GM23338 (cell line): ENCODE data around the gene NID1. TPM values are rescaled to one million over a fixed set of nuclear protein-coding genes. Genes with fewer than 3 reads are reported as not detected.

ENCODE experiments used
- ATAC-seq: fragments of 200-7000 bp; cut with Tn5 transposase; 3 replicates; pipeline ENCODE4 v1.9.1; 2020
- DNase-seq: peaks from one replicate; pipeline ENCODE4 v3.0.0-alpha.2; 2015; ENCODE audit warnings: low spot score
- H2AFZ ChIP-seq: fragments of 200-600 bp; sonication (generic); 2 replicates; pipeline ENCODE4 v1.8.0; 2016; ENCODE audit warnings: antibody characterized with exemption, mild to moderate bottlenecking, moderate library complexity
- H3F3A ChIP-seq: fragments of 200-600 bp; sonication (generic); replicated peaks from 2 replicates; pipeline ENCODE4 v1.8.0; 2017; ENCODE audit warnings: antibody characterized with exemption, mixed run types, low read depth
- H3K27ac ChIP-seq: fragments of 200-600 bp; sonication (generic); 2 replicates; pipeline ENCODE4 v1.6.1; 2016; ENCODE audit warnings: low read depth
- H3K27me3 ChIP-seq: fragments of 200-600 bp; sonication (generic); 2 replicates; pipeline ENCODE4 v1.8.0; 2016; ENCODE audit warnings: mild to moderate bottlenecking, mixed run types, moderate library complexity; ENCODE audit not compliant: insufficient read depth
- H3K36me3 ChIP-seq: fragments of 200-600 bp; sonication (generic); 2 replicates; pipeline ENCODE4 v1.8.0; 2016; ENCODE audit warnings: mild to moderate bottlenecking; ENCODE audit not compliant: insufficient read depth
- H3K4me1 ChIP-seq: fragments of 200-600 bp; sonication (generic); 2 replicates; pipeline ENCODE4 v1.8.0; 2016; ENCODE audit warnings: mild to moderate bottlenecking, moderate library complexity; ENCODE audit not compliant: insufficient read depth
- H3K4me2 ChIP-seq: fragments of 200-600 bp; sonication (generic); 2 replicates; pipeline ENCODE4 v1.7.1; 2017; ENCODE audit warnings: mixed run types
- H3K4me3 ChIP-seq: fragments of 200-600 bp; sonication (generic); 2 replicates; pipeline ENCODE4 v1.6.1; 2016; ENCODE audit warnings: mixed run types
- H3K79me2 ChIP-seq: fragments of 200-600 bp; sonication (generic); replicated peaks from 2 replicates; pipeline ENCODE4 v1.8.0; 2017; ENCODE audit warnings: mild to moderate bottlenecking; ENCODE audit not compliant: insufficient read depth
- H3K9me2 ChIP-seq: fragments of 200-600 bp; sonication (generic); 2 replicates; pipeline ENCODE4 v1.8.0; 2017; ENCODE audit not compliant: insufficient read depth
- H4K20me1 ChIP-seq: fragments of 200-600 bp; sonication (generic); replicated peaks from 2 replicates; pipeline ENCODE4 v1.8.0; 2017; ENCODE audit warnings: mild to moderate bottlenecking; ENCODE audit not compliant: insufficient read depth
- H3K27ac Mint-ChIP-seq: 2 replicates; pipeline ENCODE4 v1.8.0; 2020; ENCODE audit warnings: inconsistent platforms, mild to moderate bottlenecking, moderate library complexity, mixed read lengths
- H3K27me3 Mint-ChIP-seq: 3 replicates; pipeline ENCODE4 v1.8.0; 2022; ENCODE audit warnings: low read depth, mild to moderate bottlenecking, moderate library complexity, mixed read lengths, inconsistent platforms; ENCODE audit not compliant: insufficient read depth, poor library complexity
- H3K36me3 Mint-ChIP-seq: 3 replicates; pipeline ENCODE4 v1.8.0; 2021; ENCODE audit warnings: low read depth, mild to moderate bottlenecking, inconsistent platforms, moderate library complexity, mixed read lengths
- H3K4me1 Mint-ChIP-seq: 3 replicates; pipeline ENCODE4 v1.8.0; 2020; ENCODE audit warnings: mild to moderate bottlenecking, inconsistent platforms, mixed read lengths
- H3K4me3 Mint-ChIP-seq: 3 replicates; pipeline ENCODE4 v1.8.0; 2021; ENCODE audit warnings: moderate library complexity, mild to moderate bottlenecking, inconsistent platforms, mixed read lengths
- H3K9me3 Mint-ChIP-seq: 3 replicates; pipeline ENCODE4 v1.8.0; 2020; ENCODE audit warnings: moderate library complexity, mild to moderate bottlenecking, inconsistent platforms, mixed read lengths
- CREB1 ChIP-seq: fragments of 250-450 bp; sonication (Bioruptor Pico); IDR thresholded peaks from 2 replicates; pipeline ENCODE4 v1.5.0; 2020; ENCODE audit warnings: low read depth, mild to moderate bottlenecking, moderate library complexity
- CTCF ChIP-seq, 2 experiments: fragments of 200-600 bp in 1 of 2; sonication (generic) in 1 of 2; conservative IDR thresholded peaks; 2 replicates each; pipeline versions ENCODE4 v1.5.1 to v1.6.1; 2016 to 2017; ENCODE audit warnings: antibody characterized with exemption in 2 of 2, low read depth in 2 of 2, mild to moderate bottlenecking in 2 of 2, moderate library complexity in 1 of 2
- ETS1 ChIP-seq: IDR thresholded peaks from 2 replicates; pipeline ENCODE4 v1.6.1; 2016; ENCODE audit warnings: antibody characterized with exemption
- EZH2 ChIP-seq: fragments of 200-600 bp; sonication (generic); IDR thresholded peaks from one replicate; pipeline ENCODE4 v1.8.0; 2017; ENCODE audit warnings: antibody characterized with exemption, mild to moderate bottlenecking, low read depth; ENCODE audit not compliant: unreplicated experiment
- EZH2phosphoT487 ChIP-seq: fragments of 200-600 bp; sonication (generic); IDR thresholded peaks from one replicate; pipeline ENCODE4 v1.8.1; 2018; ENCODE audit warnings: antibody characterized with exemption; ENCODE audit not compliant: unreplicated experiment
- JUNB ChIP-seq: IDR thresholded peaks from one replicate; pipeline ENCODE4 v1.6.1; 2016; ENCODE audit warnings: antibody characterized with exemption; ENCODE audit not compliant: unreplicated experiment
- NANOG ChIP-seq: IDR thresholded peaks from 2 replicates; pipeline ENCODE4 v1.6.1; 2016; ENCODE audit warnings: antibody characterized with exemption, borderline replicate concordance
- POLR2AphosphoS5 ChIP-seq: IDR thresholded peaks from 2 replicates; pipeline ENCODE4 v1.6.1; 2016; ENCODE audit warnings: antibody characterized with exemption, low read depth
- REST ChIP-seq: IDR thresholded peaks from one replicate; pipeline ENCODE4 v1.6.1; 2018; ENCODE audit warnings: antibody characterized with exemption; ENCODE audit not compliant: unreplicated experiment
- STAT1 ChIP-seq: IDR thresholded peaks from one replicate; pipeline ENCODE4 v1.6.1; 2016; ENCODE audit warnings: antibody characterized with exemption; ENCODE audit not compliant: unreplicated experiment
- ZNF114 ChIP-seq: fragments of 250-450 bp; sonication (Bioruptor Pico); IDR thresholded peaks from 2 replicates; pipeline ENCODE4 v1.5.0; 2020; ENCODE audit warnings: mild to moderate bottlenecking, moderate library complexity
- ZNF331 ChIP-seq: fragments of 250-450 bp; sonication (Bioruptor Pico); IDR thresholded peaks from 2 replicates; pipeline ENCODE4 v1.5.0; 2020; ENCODE audit warnings: low read depth, mild to moderate bottlenecking, moderate library complexity
- ZNF462 ChIP-seq: fragments of 250-450 bp; sonication (Bioruptor Pico); IDR thresholded peaks from 2 replicates; pipeline ENCODE4 v1.5.0; 2020; ENCODE audit warnings: mild to moderate bottlenecking, moderate library complexity
- polyA plus RNA-seq: library from polyadenylated mRNA; unstranded; fragments of >200 nt; fragmentation: Nextera tagmentation; extraction: Ambion mirVana; gene quantifications from 2 replicates; pipeline ENCODE4 v1.2.1, GENCODE V29; 2016
- total RNA-seq: library from RNA; depleted of rRNA; stranded (reverse); fragments of >200 nt; shearing (Covaris generic); gene quantifications from 2 replicates; pipeline ENCODE4 v1.2.3, GENCODE V29; 2014

Gene NID1
- total and polyA plus RNA-seq, 2 experiments from 2014 or later: 7.1 to 32.5 TPM

- no peak for TF ChIP-seq EZH2phosphoT487
- TF ChIP-seq ZNF462 (CRISPR knock-in tag): no peak
- no peak for TF ChIP-seq CREB1 (CRISPR knock-in tag)
- TF ChIP-seq ZNF114 (CRISPR knock-in tag): no peak
- no peak for TF ChIP-seq ZNF331 (CRISPR knock-in tag)
- TF ChIP-seq POLR2AphosphoS5: no peak
- no peak for TF ChIP-seq CTCF (conservative IDR thresholded peaks at IDR 0.05; ENCODE audit: low read depth in 2 of 2)
- TF ChIP-seq JUNB: no peak
- TF ChIP-seq REST: no peak
- TF ChIP-seq ETS1: no peak
- no peak for TF ChIP-seq NANOG
- no peak for TF ChIP-seq EZH2
- no peak for TF ChIP-seq STAT1
- no peak overlapping the region for H3K4me3 ChIP-seq
- H3K79me2 ChIP-seq: no peaks in the 10 kb centered on the region
- H3K27me3 Mint-ChIP-seq: peaks cover 16% of the 10 kb centered on the region
- peaks cover 9% of the 10 kb centered on the region for H3K4me1 Mint-ChIP-seq
- H4K20me1 ChIP-seq: no peaks in the 10 kb centered on the region
- DNase-seq (no peak), ATAC-seq (no peak)
- no peak overlapping the region for H3K4me3 Mint-ChIP-seq
- no peaks in the 10 kb centered on the region for H3K27me3 ChIP-seq
- H3K4me1 ChIP-seq: no peaks in the 10 kb centered on the region
- H3F3A ChIP-seq: no peaks in the 10 kb centered on the region
- peaks cover 8% of the 10 kb centered on the region for H3K36me3 Mint-ChIP-seq
- H3K36me3 ChIP-seq: no peaks in the 10 kb centered on the region
- no peak overlapping the region for H3K27ac ChIP-seq
- no peak overlapping the region for H2AFZ ChIP-seq
- no peaks in the 10 kb centered on the region for H3K9me2 ChIP-seq
- peaks cover 12% of the 10 kb centered on the region for H3K9me3 Mint-ChIP-seq
- H3K4me2 ChIP-seq: no peak overlapping the region
- no peak overlapping the region for H3K27ac Mint-ChIP-seq
These were observed 35.9 kb upstream of the NID1 start for GRCh38 chr1:236100799-236101198.
